AG10803 (cell line): ENCODE results near the gene RGP1.

ENCODE experiments used
- DNase-seq: peaks from one replicate; pipeline ENCODE4 v3.0.0; 2010; ENCODE audit warnings: low read depth
- H3K4me3 ChIP-seq: 2 replicates; pipeline ENCODE4 v1.5.1; 2011; ENCODE audit warnings: mild to moderate bottlenecking, low read length, control low read depth
- TF ChIP-seq, protein P1 (sequence below): conservative IDR thresholded peaks from 2 replicates; pipeline ENCODE4 v1.5.1; 2011; ENCODE audit warnings: mild to moderate bottlenecking, low read length, control low read depth, inconsistent platforms

The RGP1 gene

DNA sequence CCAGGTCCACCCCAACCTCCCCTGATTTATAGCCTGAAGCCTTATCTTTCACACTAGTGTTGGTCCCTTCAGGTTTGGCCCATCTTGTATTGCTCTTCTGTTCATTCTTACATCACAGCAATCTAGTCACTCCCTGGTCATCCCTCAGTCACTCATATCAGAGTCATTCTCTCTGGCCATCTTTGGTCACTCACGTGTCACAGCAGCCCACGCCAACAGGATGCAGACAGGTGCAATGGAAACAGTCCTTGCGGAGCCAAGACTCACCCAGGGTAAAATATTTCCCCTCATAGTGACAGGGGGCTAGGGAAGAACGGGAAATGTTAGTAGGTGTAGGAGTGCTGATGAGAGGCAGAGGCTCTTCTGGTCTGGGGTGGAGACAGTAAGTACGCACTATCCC, 4.4 kb downstream of the RGP1 start:
- no peak for DNase-seq
- TF ChIP-seq, protein P1, sequence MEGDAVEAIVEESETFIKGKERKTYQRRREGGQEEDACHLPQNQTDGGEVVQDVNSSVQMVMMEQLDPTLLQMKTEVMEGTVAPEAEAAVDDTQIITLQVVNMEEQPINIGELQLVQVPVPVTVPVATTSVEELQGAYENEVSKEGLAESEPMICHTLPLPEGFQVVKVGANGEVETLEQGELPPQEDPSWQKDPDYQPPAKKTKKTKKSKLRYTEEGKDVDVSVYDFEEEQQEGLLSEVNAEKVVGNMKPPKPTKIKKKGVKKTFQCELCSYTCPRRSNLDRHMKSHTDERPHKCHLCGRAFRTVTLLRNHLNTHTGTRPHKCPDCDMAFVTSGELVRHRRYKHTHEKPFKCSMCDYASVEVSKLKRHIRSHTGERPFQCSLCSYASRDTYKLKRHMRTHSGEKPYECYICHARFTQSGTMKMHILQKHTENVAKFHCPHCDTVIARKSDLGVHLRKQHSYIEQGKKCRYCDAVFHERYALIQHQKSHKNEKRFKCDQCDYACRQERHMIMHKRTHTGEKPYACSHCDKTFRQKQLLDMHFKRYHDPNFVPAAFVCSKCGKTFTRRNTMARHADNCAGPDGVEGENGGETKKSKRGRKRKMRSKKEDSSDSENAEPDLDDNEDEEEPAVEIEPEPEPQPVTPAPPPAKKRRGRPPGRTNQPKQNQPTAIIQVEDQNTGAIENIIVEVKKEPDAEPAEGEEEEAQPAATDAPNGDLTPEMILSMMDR = no peak
- H3K4me3 ChIP-seq = no peak overlapping the region

DNA sequence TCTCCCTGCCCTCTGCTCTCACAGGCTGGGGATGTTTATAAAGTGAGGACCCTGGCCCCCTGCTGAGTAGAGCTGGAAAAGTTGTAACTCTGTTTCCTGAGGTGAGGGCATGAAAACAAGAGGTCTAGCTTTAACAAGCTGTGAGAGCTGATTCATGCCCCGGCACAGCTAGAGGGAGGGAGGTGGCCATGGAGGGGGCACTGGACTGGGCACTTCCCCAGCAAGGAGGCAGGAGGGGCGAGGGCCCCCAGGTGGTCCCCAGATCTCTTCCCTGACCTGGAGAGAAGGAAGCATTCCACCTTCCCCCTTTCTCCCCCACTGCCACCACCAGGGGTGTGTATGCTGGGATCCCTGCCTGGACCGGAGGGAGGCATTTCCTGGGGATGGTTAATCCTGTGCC, 5.2 kb downstream of the RGP1 start, which contains the start of gene MSMP:
MSMP (minus strand) TSS at position 13 of the 400 bp plus-strand sequence. CDS start 147 bp downstream, outside the sequence.
- TF ChIP-seq, protein P1 = no peak
- H3K4me3 ChIP-seq = no peak within 1 kb of the TSS
- DNase-seq = no peak

DNA sequence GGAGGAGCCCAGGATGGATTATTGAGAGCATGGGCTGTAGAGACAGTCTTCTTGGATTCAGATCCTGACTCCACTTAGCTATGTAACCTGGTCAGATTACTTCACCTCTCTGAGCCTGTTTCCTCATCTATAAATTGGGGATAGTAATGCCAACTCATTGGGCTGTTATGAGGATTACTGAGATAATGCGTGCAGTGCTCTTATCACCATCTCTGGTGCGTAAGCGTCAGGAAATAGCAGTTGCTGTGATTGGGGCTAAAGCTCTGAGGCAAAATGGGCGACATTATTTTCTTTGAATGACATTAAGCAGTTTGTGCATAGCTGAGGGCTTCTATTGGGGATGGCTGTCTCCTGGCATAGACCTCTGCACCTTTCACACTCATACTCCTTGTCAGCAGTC, 6.0 kb downstream of the RGP1 start:
- H3K4me3 ChIP-seq = no peak overlapping the region
- TF ChIP-seq, protein P1 = no peak
- DNase-seq = no peak

DNA sequence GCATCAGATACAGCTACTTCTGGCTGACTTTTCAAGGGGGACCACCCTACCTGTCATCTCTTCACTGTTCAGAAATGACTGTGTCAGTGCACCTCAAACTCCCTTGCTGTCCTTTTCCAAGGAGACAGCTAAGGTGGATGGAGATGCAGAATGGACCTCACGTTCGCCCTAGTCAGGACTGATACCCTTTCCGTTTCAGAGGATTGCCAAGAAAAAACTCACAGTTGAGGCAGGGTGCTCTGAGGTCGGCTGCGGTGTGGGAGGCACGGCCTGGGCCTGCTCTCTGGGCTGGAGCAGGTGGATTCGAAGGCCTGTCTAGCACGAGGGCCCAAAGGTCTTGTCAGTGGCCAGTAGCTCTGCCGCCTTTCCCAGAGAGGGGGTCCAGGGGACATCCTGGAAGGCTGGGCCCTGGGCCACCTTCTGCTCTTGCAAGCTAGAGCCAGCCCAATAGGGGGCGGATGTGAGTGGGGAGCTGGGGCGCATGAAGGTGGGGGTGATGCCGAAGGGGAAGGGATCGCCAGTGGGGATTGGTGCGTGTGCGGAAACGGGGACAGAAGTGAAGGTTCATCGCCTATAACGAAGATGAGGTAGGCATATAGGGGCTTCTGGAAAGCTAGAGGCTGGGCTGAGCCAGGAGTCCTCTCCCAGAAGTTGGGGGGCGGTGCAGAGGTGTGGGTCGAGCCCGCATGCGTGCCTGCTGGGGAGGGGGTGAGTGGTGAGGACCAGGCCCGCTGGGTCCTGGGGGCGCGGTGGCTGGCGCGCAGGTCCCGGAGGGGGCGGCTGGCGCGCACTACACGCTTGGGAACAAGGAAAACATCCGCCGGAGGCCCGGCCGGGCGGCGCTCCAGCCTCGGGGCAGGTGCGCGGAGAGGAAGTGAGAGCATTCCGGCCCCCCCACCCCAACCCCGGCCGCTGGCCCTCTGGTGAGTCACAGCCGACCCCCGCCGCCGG, 7.5 kb downstream of the RGP1 start:
- TF ChIP-seq, protein P1 = peak; percentile 50

DNA sequence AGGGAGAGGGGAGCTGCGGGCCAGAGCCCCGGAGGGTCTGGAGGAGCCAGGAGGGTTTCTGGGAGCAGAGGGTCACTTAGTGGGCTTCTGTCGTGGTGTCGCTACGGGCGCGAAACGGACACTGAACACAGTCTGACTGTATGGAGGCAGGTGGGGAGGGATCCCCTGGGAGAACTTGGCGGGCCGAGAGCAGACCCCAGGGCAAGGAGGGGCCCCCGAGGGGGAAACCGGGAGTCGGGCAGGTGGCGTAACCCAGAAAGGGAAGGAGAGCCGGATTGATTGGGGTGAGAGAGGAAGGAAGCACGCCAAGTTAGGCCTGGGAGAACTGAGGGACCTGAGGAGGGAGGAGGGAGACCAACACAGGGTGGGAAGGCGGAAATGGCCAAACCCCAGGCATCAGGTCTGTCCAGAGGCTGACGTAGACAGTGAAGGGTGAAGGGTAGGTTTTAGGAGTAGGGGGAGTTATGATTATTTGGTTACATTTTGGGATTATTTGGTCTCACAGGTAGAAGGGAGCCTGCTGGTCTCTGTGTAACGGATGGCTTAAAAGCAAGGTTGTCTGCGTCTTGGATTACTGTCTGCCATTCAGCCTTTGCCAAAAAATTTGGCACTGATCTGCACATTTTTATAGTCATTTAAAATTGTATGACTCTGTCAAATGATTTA, 8.3 kb downstream of the RGP1 start:
- H3K4me3 ChIP-seq = peak overlapping the region; percentile 20; the same call in 1 of the 2 replicates
- DNase-seq = no peak

More for the DNA sequence above, 7.5 kb downstream of the RGP1 start:
- no peak for DNase-seq
- H3K4me3 ChIP-seq = peak overlapping the region; percentile 44

DNA sequence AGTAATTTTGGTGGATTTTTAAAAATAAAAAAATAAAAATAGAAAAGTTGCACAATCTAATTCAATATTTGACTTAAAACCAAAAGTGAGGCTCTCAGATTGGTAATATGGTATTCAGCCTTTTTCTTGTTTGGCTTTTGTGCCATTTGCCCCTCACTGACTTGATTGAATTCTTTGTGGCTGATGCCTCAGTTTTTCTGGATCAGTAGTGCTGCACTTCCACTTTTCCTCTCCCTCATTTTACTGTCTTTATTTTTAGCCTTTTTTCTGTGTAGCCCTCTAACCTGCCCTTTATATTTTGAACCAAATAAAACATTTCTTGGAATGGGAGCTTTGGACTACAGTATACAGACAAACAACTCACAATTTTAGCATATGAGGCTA, 8.8 kb downstream of the RGP1 start:
- no peak for DNase-seq
- no peak overlapping the region for H3K4me3 ChIP-seq
- TF ChIP-seq, protein P1 = no peak

More for the DNA sequence above, 8.3 kb downstream of the RGP1 start:
- TF ChIP-seq, protein P1 = no peak
